IPS-20b (cell line): ENCODE data around the gene WDPCP.
"Not testable (repeated sequence)": the region's sequence is repeated elsewhere in the genome, so short reads cannot be mapped to it uniquely, and the experiment has no call there.

Experiments
- H3K27ac ChIP-seq: one replicate; pipeline ENCODE4 v1.5.1; 2013; ENCODE audit warnings: low read length
- H3K27me3 ChIP-seq: 2 replicates; pipeline ENCODE4 v1.6.1; 2013; ENCODE audit warnings: mild to moderate bottlenecking, low read length, inconsistent platforms; ENCODE audit not compliant: insufficient read depth
- H3K36me3 ChIP-seq: 2 replicates; pipeline ENCODE4 v1.6.1; 2013; ENCODE audit warnings: low read depth, mild to moderate bottlenecking, inconsistent platforms, low read length, moderate library complexity; ENCODE audit not compliant: insufficient read depth
- H3K4me1 ChIP-seq: 2 replicates; pipeline ENCODE4 v1.6.1; 2013; ENCODE audit warnings: mild to moderate bottlenecking, control low read depth, inconsistent platforms, low read length, moderate library complexity; ENCODE audit not compliant: insufficient read depth
- H3K4me3 ChIP-seq: 2 replicates; pipeline ENCODE4 v1.5.1; 2013; ENCODE audit warnings: mild to moderate bottlenecking, low read length, inconsistent platforms
- H3K9ac ChIP-seq: 2 replicates; pipeline ENCODE4 v1.6.1; 2013; ENCODE audit warnings: low read depth, mild to moderate bottlenecking, inconsistent platforms, low read length, moderate library complexity
- H3K9me3 ChIP-seq: 2 replicates; pipeline ENCODE4 v1.6.1; 2013; ENCODE audit warnings: mild to moderate bottlenecking, low read depth, low read length, inconsistent platforms; ENCODE audit not compliant: insufficient read depth

The WDPCP gene

DNA sequence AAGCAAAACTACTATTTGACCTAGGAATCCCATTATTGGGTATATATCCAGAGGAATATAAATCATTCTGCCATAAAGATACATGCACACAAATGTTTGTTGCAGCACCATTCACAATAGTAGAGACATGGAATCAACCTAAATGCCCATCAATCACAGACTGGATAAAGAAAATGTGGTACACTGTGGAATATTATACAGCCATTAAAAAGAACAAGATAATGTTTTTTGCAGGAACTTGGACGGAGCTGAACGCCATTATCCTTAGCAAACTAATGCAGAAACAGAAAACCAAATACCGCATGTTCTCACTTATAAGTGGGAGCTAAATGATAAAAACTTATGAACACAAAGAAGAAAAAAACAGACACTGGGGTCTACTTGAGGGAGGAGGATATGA lies 185.4 kb downstream of the WDPCP start:
- H3K36me3 ChIP-seq = peaks cover 11% of the 10 kb centered on the region; the same call in 1 of the 2 replicates

DNA sequence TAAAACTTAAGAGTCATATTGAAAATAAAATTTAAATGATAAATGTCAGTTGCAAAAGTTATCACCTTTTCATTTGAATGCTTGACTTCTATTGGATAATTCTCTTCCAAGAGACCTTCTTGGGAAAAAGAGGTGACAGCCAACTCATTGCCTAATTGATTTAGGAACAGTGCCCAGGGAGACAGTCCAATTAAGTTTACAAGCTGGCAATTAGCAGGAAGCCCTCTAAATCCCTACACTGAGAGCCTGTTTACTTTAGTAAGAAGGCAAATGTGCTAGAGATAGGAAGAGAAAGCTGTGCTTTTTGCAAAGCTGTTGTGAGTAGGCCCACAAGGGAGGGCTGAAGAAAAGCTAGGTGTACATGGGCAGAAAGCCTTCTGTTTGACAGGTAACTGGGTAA lies 189.1 kb downstream of the WDPCP start:
- Histone ChIP-seq H3K9me3 (no peaks in the 10 kb centered on the region), H3K27me3 (no peaks in the 10 kb centered on the region), H3K9ac (no peak overlapping the region), H3K36me3 (peaks cover 6% of the 10 kb centered on the region; the same call in 1 of the 2 replicates), H3K4me3 (no peak overlapping the region), H3K4me1 (peaks cover 5% of the 10 kb centered on the region; the same call in 1 of the 2 replicates), H3K27ac (no peak overlapping the region)

More for the DNA sequence above, 185.4 kb downstream of the WDPCP start:
- not testable (repeated sequence) for H3K27me3 ChIP-seq, H3K4me3 ChIP-seq, H3K27ac ChIP-seq, H3K4me1 ChIP-seq, H3K9ac ChIP-seq, H3K9me3 ChIP-seq

DNA sequence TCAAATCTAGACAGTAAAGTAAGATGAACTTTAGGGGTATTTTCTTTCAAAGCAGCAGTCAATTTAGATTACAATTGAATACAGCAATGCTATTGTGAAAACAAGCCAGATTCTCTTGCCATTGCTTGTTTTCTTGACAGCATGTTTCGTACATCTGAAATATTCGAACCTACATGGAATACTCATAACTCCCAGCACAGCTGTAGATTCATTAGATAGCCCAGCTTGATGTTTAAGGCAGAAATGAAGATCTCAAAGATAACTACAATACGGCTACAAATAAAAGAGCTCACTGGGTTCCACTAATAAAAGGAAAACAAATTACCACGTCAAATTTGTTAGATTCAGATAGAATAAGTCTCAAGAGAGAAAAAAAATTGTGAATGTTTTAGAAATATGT lies 208.8 kb downstream of the WDPCP start:
- Histone ChIP-seq H3K4me1 (peaks cover 10% of the 10 kb centered on the region; the same call in 1 of the 2 replicates), H3K27me3 (no peaks in the 10 kb centered on the region), H3K36me3 (no peaks in the 10 kb centered on the region), H3K27ac (no peak overlapping the region), H3K9me3 (no peaks in the 10 kb centered on the region), H3K9ac (no peak overlapping the region), H3K4me3 (no peak overlapping the region)

DNA sequence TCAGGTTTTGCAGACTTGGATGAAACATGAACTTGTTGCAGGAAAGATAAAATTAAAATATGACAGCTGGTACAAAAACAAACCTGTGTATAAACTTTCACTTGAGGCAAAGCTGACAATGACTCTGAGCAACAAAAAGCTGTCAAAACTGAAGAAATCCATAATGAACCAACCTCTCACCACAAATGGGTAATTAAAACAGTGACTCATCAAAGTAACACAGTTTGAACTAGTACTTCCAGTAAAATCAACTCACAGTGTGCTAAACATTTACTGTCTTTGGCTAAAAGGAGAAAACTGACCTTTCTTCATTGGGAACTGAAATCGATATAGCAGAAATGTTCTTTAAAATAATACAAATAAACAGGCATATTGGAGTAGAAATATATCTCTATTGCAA lies 209.7 kb downstream of the WDPCP start:
- no peak overlapping the region for H3K27ac ChIP-seq
- no peak overlapping the region for H3K9ac ChIP-seq
- H3K36me3 ChIP-seq = no peaks in the 10 kb centered on the region
- H3K27me3 ChIP-seq = no peaks in the 10 kb centered on the region
- no peaks in the 10 kb centered on the region for H3K9me3 ChIP-seq
- H3K4me1 ChIP-seq = peaks cover 10% of the 10 kb centered on the region; the same call in 1 of the 2 replicates
- no peak overlapping the region for H3K4me3 ChIP-seq

DNA sequence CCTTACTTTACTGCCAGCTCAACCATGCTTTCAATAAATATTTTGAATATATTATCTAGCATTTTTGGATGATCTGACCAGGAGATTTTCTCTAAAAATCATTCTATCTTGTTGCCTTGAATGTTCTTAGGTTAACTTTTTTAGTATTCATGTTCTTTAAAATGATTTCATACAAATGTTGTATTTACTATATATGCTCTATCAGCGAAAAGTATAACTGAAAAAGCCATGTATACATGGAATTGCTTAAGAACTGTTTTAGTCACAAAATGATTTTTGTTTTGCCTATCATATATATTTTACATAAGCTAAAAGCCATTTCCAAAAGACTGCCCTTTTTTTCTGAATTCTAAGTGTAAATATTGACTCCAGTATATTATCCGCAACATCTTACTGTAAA lies 213.9 kb downstream of the WDPCP start:
- no peaks in the 10 kb centered on the region for H3K9me3 ChIP-seq
- H3K27me3 ChIP-seq = no peaks in the 10 kb centered on the region
- peaks cover 8% of the 10 kb centered on the region; the same call in 1 of the 2 replicates for H3K4me1 ChIP-seq
- H3K27ac ChIP-seq = no peak overlapping the region
- no peak overlapping the region for H3K4me3 ChIP-seq
- no peaks in the 10 kb centered on the region for H3K36me3 ChIP-seq
- no peak overlapping the region for H3K9ac ChIP-seq

DNA sequence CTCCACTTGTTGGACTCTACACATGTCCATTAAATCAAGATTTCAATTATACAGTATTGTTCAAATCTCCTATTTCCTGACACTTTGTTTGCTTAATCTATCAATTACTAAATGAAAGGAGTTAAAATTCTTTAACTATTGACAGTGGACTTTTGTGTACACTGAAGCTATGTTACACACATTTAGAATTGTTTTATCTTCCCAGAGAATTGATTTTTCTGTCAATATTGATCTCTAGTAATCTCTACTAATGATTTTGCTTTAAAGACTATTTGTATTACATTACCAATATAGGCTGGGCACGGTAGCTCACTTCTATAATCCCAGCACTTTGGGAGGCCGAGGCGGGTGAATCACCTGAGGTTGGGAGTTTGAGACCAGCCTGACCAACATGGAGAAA lies 215.7 kb downstream of the WDPCP start:
- no peaks in the 10 kb centered on the region for H3K9me3 ChIP-seq
- H3K4me1 ChIP-seq = no peaks in the 10 kb centered on the region

DNA sequence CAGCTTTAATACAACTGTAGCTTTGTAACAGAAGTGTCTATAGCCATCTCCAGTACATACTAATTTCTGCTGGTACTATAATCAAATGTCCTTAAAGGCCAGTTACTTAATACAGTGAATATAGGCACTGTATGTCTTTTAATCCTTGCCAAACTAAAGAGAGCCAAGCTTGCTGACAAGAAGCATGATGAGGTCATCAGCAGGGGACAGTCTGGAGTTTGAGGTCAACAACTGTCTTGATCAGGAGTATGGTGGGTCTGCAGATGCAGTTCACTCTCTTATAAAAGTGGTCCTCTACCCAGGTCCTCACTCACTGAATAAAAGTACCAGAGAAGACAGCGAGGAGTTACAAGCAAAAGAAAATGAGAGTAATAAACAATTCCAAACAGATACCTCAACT lies 219.1 kb downstream of the WDPCP start:
- no peak overlapping the region for H3K27ac ChIP-seq
- no peaks in the 10 kb centered on the region for H3K9me3 ChIP-seq
- H3K9ac ChIP-seq = no peak overlapping the region
- H3K4me1 ChIP-seq = no peaks in the 10 kb centered on the region
- no peaks in the 10 kb centered on the region for H3K27me3 ChIP-seq
- H3K4me3 ChIP-seq = no peak overlapping the region
- H3K36me3 ChIP-seq = no peaks in the 10 kb centered on the region; the same call in 1 of the 2 replicates

More for the DNA sequence above, 215.7 kb downstream of the WDPCP start:
- Histone ChIP-seq H3K9ac (no peak overlapping the region), H3K36me3 (no peaks in the 10 kb centered on the region; the same call in 1 of the 2 replicates), H3K4me3 (no peak overlapping the region), H3K27ac (no peak overlapping the region), H3K27me3 (no peaks in the 10 kb centered on the region)

DNA sequence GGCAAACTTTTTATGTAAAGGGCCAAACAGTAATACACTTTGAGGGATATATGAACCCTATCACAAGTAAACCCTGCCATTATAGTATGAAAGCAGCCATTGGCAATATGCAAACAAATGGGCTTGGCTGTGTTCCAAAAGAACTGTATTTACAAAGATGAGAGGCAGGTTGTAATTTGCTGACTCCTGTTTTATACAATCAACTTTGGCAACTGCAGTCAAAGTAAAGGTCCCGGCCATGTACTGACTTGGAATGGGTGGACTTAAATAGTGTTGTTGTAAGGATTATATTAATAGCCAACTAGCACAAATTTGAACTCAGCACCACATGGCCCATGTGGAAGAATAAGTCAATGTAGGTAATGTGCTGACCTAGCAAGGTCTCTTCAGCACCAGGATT lies 223.4 kb downstream of the WDPCP start:
- Histone ChIP-seq H3K4me1 (no peaks in the 10 kb centered on the region), H3K27me3 (no peaks in the 10 kb centered on the region), H3K9ac (no peak overlapping the region), H3K36me3 (no peaks in the 10 kb centered on the region; the same call in 1 of the 2 replicates), H3K27ac (no peak overlapping the region), H3K4me3 (no peak overlapping the region), H3K9me3 (no peaks in the 10 kb centered on the region)

DNA sequence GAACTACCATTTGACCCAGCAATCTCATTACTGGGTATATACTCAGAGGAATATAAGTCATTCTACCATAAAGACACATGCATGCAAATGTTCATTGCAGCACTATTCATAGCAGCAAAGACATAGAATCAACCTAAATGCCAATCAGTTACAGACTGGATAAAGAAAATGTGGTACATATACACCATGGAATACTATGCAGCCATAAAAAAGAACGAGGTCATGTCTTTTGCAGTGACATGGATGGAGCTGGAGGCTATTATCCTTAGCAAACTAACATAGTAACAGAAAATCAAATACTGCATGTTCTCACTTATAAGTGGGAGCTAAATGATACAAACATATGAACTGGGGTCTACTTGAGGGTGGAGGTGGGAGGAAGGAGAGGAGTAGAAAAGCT lies 230.6 kb downstream of the WDPCP start:
- not testable (repeated sequence) for H3K9ac ChIP-seq, H3K36me3 ChIP-seq, H3K9me3 ChIP-seq, H3K4me1 ChIP-seq, H3K27me3 ChIP-seq, H3K27ac ChIP-seq, H3K4me3 ChIP-seq

DNA sequence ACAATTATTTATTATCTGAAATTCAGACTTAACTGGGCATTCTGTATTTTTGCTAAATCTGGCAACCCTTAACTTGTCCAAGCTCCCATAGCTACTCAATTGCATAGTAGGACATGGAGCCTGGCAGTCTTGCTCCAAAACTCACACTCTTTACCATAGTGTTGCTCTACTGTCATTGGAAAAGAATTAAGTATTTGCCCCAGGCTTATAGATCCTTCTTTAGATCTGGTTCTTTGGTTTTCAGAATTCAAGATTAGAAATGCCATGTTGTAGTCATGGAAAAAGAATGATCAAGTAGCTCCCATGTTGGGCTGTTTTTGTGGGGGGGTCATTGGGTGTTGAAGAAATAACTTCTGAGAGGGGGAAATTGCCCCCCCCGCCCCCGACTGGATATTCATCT lies 240.9 kb downstream of the WDPCP start:
- no peak overlapping the region for H3K4me3 ChIP-seq
- 0 out of 2 replicates have a peak, but pooled peaks cover 6% of the 10 kb centered on the region for H3K36me3 ChIP-seq
- peaks cover 9% of the 10 kb centered on the region for H3K4me1 ChIP-seq

DNA sequence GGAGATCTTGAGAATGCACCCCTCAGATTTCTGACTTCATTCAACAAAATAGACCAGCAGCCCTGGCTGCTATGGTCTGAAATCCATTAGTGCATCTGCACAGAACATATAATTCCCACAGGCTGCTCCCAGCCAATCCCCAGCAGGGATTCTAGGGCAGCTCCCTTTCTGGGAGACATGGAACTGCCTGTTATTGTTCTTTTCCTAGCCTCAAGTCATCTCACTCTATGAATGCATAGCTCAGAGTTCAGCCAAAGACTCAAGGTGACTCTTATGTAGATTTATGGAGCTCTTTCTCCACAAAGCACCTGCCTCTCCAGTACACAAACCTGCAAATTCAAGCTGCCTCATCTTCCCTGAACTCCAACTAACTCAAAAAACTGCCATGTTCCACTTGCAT lies 241.9 kb downstream of the WDPCP start:
- H3K27me3 ChIP-seq = no peaks in the 10 kb centered on the region
- H3K9me3 ChIP-seq = peaks cover 16% of the 10 kb centered on the region; the same call in 1 of the 2 replicates
- no peak overlapping the region for H3K4me3 ChIP-seq
- no peak overlapping the region for H3K27ac ChIP-seq
- 0 out of 2 replicates have a peak, but pooled peaks cover 6% of the 10 kb centered on the region for H3K36me3 ChIP-seq
- peaks cover 9% of the 10 kb centered on the region for H3K4me1 ChIP-seq
- no peak overlapping the region for H3K9ac ChIP-seq

More for the DNA sequence above, 240.9 kb downstream of the WDPCP start:
- H3K27ac ChIP-seq = no peak overlapping the region
- no peak overlapping the region for H3K9ac ChIP-seq
- H3K9me3 ChIP-seq = peaks cover 16% of the 10 kb centered on the region; the same call in 1 of the 2 replicates
- H3K27me3 ChIP-seq = no peaks in the 10 kb centered on the region

DNA sequence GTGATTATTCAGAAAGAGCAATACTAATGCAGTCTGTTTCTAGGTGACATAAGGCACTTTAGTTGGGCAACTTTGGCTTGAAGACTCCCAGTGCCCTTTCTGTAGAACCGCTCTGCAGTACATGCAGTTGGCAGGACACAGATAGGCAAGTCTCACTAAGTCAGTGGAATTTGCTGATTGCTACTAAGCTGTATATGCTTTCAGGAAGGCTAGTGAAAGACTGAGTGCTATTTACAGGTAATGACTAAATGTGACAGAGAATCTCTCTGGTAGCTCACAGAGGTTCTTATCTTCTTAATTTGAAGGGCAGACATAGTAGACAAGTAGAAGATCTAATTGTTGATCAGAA lies 243.0 kb downstream of the WDPCP start:
- no peak overlapping the region for H3K9ac ChIP-seq
- H3K4me1 ChIP-seq = peaks cover 9% of the 10 kb centered on the region
- H3K9me3 ChIP-seq = peaks cover 16% of the 10 kb centered on the region; the same call in 1 of the 2 replicates
- H3K4me3 ChIP-seq = no peak overlapping the region
- H3K27me3 ChIP-seq = no peaks in the 10 kb centered on the region
- 0 out of 2 replicates have a peak, but pooled peaks cover 6% of the 10 kb centered on the region for H3K36me3 ChIP-seq
- H3K27ac ChIP-seq = no peak overlapping the region
